ENCODE measurements around the gene MRGPRX4.

MRGPRX4 gene

GRCh38 chr11:18221274-18221876 is 48.7 kb downstream of the MRGPRX4 start:
- Histone ChIP-seq H3K4me1 (ENCODE audit: control insufficient read depth in 1 of 2, insufficient read depth in 2 of 2, low read length in 2 of 2) (no peaks in the 10 kb centered on the region), H3K36me3 (ENCODE audit: control insufficient read depth in 1 of 2, insufficient read depth in 2 of 2, low read length in 2 of 2) (no peaks in the 10 kb centered on the region)

GRCh38 chr11:18222814-18223421 is 50.3 kb downstream of the MRGPRX4 start:
- H3K9me3 ChIP-seq (ENCODE audit: control insufficient read depth in 1 of 2, low read length in 2 of 2) = no peaks in the 10 kb centered on the region
- H3K4me3 ChIP-seq (ENCODE audit: low read depth in 1 of 2, low read length in 2 of 2) = no peak overlapping the region
- no peaks in the 10 kb centered on the region for H3K36me3 ChIP-seq (ENCODE audit: control insufficient read depth in 1 of 2, insufficient read depth in 2 of 2, low read length in 2 of 2)
- no peaks in the 10 kb centered on the region for H3K4me1 ChIP-seq (ENCODE audit: control insufficient read depth in 1 of 2, insufficient read depth in 2 of 2, low read length in 2 of 2)
- H3K27ac ChIP-seq (ENCODE audit: low read length) = no peak overlapping the region
- H3K27me3 ChIP-seq (ENCODE audit: low read depth, low read length) = no peaks in the 10 kb centered on the region

More at GRCh38 chr11:18221274-18221876, 48.7 kb downstream of the MRGPRX4 start:
- Histone ChIP-seq H3K27me3 (ENCODE audit: low read depth, low read length) (no peaks in the 10 kb centered on the region), H3K9me3 (ENCODE audit: control insufficient read depth in 1 of 2, low read length in 2 of 2) (no peaks in the 10 kb centered on the region), H3K27ac (ENCODE audit: low read length) (no peak overlapping the region), H3K4me3 (ENCODE audit: low read depth in 1 of 2, low read length in 2 of 2) (no peak overlapping the region)
